ENCODE results near the gene NR3C2. TPM values are rescaled to one million over a fixed set of nuclear protein-coding genes. Genes with fewer than 3 reads are reported as not detected.

The NR3C2 gene
- total RNA-seq, 1 experiment from 2014 or later: 0.26 TPM

DNA sequence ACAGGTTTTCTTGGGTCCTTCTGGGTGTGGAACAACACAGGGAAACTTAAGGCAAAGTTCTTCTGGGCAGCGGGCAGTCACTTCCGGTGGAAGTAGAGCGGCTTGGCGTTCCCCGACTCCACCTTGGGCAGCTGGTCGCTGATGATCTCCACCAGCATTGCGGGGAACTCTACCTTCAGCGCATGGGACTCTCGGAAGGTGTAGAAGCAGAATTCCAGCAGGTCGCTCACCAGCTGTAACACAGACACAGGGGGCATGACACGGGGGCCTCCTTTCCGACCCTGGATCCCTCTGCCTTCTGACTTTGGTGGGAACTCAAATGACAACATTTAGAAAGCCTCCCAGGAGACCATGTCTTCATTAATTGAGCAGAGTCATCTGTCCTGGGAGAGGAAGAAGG is 360.9 kb downstream of the NR3C2 start:
- DNase-seq (ENCODE audit: low read depth, low spot score) (no peak), ATAC-seq (no peak)
- Histone ChIP-seq H3K4me1 (ENCODE audit: control insufficient read depth, insufficient read depth, low read length) (no peaks in the 10 kb centered on the region), H3K27me3 (ENCODE audit: control insufficient read depth, insufficient read depth, low read length) (no peaks in the 10 kb centered on the region), H3K4me3 (ENCODE audit: low read depth in 2 of 2, low read length in 2 of 2) (no peak overlapping the region), H3K9me3 (ENCODE audit: control insufficient read depth, insufficient read depth, low read depth, low read length) (no peaks in the 10 kb centered on the region), H3K27ac (ENCODE audit: low read length) (no peak overlapping the region), H3K36me3 (ENCODE audit: control insufficient read depth, insufficient read depth, low read length) (no peaks in the 10 kb centered on the region)
- POLR2A ChIA-PET: no interaction called here
- intact Hi-C loops (cut with micrococcal nuclease; ENCODE audit: unreplicated experiment) (no loop called here), in situ Hi-C loops (cut with HindIII; ENCODE audit: low pct_unique_long_range_greater_than_20kb, low sequenced_read_pairs) (no loop called here)
- TF ChIP-seq TCF7L2 (IDR thresholded peaks at IDR 0.05; ENCODE audit: low read depth, low read length) (no peak), SIN3A (IDR thresholded peaks at IDR 0.05; ENCODE audit: borderline replicate concordance, insufficient read depth, low read depth, low read length) (no peak), POLR2AphosphoS5 (IDR thresholded peaks at IDR 0.05; ENCODE audit: low read depth, low read length) (no peak)
- TF ChIP-seq, protein P1, sequence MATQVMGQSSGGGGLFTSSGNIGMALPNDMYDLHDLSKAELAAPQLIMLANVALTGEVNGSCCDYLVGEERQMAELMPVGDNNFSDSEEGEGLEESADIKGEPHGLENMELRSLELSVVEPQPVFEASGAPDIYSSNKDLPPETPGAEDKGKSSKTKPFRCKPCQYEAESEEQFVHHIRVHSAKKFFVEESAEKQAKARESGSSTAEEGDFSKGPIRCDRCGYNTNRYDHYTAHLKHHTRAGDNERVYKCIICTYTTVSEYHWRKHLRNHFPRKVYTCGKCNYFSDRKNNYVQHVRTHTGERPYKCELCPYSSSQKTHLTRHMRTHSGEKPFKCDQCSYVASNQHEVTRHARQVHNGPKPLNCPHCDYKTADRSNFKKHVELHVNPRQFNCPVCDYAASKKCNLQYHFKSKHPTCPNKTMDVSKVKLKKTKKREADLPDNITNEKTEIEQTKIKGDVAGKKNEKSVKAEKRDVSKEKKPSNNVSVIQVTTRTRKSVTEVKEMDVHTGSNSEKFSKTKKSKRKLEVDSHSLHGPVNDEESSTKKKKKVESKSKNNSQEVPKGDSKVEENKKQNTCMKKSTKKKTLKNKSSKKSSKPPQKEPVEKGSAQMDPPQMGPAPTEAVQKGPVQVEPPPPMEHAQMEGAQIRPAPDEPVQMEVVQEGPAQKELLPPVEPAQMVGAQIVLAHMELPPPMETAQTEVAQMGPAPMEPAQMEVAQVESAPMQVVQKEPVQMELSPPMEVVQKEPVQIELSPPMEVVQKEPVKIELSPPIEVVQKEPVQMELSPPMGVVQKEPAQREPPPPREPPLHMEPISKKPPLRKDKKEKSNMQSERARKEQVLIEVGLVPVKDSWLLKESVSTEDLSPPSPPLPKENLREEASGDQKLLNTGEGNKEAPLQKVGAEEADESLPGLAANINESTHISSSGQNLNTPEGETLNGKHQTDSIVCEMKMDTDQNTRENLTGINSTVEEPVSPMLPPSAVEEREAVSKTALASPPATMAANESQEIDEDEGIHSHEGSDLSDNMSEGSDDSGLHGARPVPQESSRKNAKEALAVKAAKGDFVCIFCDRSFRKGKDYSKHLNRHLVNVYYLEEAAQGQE (IDR thresholded peaks at IDR 0.05; ENCODE audit: insufficient read depth in 1 of 2, low read depth in 2 of 2, low read length in 1 of 2): no peak
- TF ChIP-seq, protein P2, sequence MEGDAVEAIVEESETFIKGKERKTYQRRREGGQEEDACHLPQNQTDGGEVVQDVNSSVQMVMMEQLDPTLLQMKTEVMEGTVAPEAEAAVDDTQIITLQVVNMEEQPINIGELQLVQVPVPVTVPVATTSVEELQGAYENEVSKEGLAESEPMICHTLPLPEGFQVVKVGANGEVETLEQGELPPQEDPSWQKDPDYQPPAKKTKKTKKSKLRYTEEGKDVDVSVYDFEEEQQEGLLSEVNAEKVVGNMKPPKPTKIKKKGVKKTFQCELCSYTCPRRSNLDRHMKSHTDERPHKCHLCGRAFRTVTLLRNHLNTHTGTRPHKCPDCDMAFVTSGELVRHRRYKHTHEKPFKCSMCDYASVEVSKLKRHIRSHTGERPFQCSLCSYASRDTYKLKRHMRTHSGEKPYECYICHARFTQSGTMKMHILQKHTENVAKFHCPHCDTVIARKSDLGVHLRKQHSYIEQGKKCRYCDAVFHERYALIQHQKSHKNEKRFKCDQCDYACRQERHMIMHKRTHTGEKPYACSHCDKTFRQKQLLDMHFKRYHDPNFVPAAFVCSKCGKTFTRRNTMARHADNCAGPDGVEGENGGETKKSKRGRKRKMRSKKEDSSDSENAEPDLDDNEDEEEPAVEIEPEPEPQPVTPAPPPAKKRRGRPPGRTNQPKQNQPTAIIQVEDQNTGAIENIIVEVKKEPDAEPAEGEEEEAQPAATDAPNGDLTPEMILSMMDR (IDR thresholded peaks at IDR 0.05): no peak
- no TSS peak for BruUV-seq (replicated peaks)
- CTCF ChIA-PET: no interaction called here

GRCh38 chr4:148079961-148080360 is 362.3 kb downstream of the NR3C2 start:
- POLR2A ChIA-PET: no interaction called here
- CTCF ChIA-PET: no interaction called here
- Histone ChIP-seq H3K4me1 (ENCODE audit: control insufficient read depth, insufficient read depth, low read length) (no peaks in the 10 kb centered on the region), H3K4me3 (ENCODE audit: low read depth in 2 of 2, low read length in 2 of 2) (no peak overlapping the region), H3K9me3 (ENCODE audit: control insufficient read depth, insufficient read depth, low read depth, low read length) (no peaks in the 10 kb centered on the region), H3K27ac (ENCODE audit: low read length) (no peak overlapping the region), H3K36me3 (ENCODE audit: control insufficient read depth, insufficient read depth, low read length) (no peaks in the 10 kb centered on the region), H3K27me3 (ENCODE audit: control insufficient read depth, insufficient read depth, low read length) (no peaks in the 10 kb centered on the region)
- no TSS peak for BruUV-seq (replicated peaks)
- in situ Hi-C loops (cut with HindIII; ENCODE audit: low pct_unique_long_range_greater_than_20kb, low sequenced_read_pairs): no loop called here
- DNase-seq (ENCODE audit: low read depth, low spot score) (no peak), ATAC-seq (no peak)
- TF ChIP-seq TCF7L2 (IDR thresholded peaks at IDR 0.05; ENCODE audit: low read depth, low read length) (no peak), SIN3A (IDR thresholded peaks at IDR 0.05; ENCODE audit: borderline replicate concordance, insufficient read depth, low read depth, low read length) (no peak), POLR2AphosphoS5 (IDR thresholded peaks at IDR 0.05; ENCODE audit: low read depth, low read length) (no peak)
- TF ChIP-seq, protein P2 (IDR thresholded peaks at IDR 0.05): no peak
- TF ChIP-seq, protein P1 (IDR thresholded peaks at IDR 0.05; ENCODE audit: insufficient read depth in 1 of 2, low read depth in 2 of 2, low read length in 1 of 2): no peak
- intact Hi-C loops (cut with micrococcal nuclease; ENCODE audit: unreplicated experiment): no loop called here

Data from Panc1 (cell line).